MM.1S (cell line): ENCODE results near the gene METTL22.

ENCODE experiments used
- EZH2 ChIP-seq: fragments of 300-600 bp; sonication (generic); optimal IDR thresholded peaks from 2 replicates; pipeline ENCODE3; 2017; ENCODE audit warnings: low read depth, mild to moderate bottlenecking, antibody characterized with exemption, low read length, mixed read lengths
- EZH2phosphoT487 ChIP-seq: fragments of 300-600 bp; sonication (generic); IDR thresholded peaks from 2 replicates; pipeline ENCODE4 v1.6.1; 2018; ENCODE audit warnings: antibody characterized with exemption, low read length
- TF ChIP-seq, protein P1 (sequence below): fragments of 300-600 bp; sonication (generic); IDR thresholded peaks from 2 replicates; pipeline ENCODE4 v1.5.1; 2016; ENCODE audit warnings: antibody characterized with exemption, low read length, mixed read lengths

DNA sequence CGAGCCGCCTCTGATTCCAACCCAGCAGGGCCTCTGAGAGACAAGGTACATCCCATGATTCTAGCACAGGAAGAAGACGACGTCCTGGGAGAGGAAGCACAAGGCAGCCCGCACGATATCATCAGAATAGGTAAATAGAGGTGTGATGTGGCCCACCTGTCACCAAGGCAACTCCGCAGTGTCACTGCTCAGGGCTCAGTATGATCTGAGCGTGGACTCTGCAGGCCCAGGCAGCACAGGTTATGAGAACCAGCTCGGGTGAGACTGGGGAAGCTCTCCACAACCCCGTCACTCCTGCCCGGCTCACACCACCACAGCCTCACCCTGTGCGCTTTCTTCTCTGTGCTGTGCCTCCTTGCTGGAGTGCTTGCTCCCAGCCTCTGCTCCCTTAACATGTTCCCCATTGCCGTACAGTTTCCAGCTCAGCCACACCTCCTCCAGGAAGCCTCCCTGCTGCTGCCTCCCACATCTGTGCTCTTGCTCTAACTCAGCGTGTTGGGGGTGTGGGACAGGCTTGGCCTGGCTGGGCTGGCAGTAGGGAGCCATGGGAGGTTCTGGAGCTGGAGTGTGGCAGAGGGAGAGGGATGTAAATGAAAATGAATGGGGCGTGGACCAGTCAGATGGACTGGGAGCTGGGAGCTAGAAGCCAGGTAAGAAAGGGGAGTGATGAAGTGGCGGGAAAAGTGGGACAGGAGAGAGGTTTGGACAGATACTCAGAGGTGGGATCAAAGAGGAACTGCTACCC is 7.7 kb downstream of the METTL22 start:
- TF ChIP-seq, protein P1, sequence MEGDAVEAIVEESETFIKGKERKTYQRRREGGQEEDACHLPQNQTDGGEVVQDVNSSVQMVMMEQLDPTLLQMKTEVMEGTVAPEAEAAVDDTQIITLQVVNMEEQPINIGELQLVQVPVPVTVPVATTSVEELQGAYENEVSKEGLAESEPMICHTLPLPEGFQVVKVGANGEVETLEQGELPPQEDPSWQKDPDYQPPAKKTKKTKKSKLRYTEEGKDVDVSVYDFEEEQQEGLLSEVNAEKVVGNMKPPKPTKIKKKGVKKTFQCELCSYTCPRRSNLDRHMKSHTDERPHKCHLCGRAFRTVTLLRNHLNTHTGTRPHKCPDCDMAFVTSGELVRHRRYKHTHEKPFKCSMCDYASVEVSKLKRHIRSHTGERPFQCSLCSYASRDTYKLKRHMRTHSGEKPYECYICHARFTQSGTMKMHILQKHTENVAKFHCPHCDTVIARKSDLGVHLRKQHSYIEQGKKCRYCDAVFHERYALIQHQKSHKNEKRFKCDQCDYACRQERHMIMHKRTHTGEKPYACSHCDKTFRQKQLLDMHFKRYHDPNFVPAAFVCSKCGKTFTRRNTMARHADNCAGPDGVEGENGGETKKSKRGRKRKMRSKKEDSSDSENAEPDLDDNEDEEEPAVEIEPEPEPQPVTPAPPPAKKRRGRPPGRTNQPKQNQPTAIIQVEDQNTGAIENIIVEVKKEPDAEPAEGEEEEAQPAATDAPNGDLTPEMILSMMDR: no peak
- TF ChIP-seq EZH2 (no peak), EZH2phosphoT487 (no peak)
